GM23338 (cell line): ENCODE data around the gene RAP2A. TPM values are rescaled to one million over a fixed set of nuclear protein-coding genes. Genes with fewer than 3 reads are reported as not detected.

Experiments
- ATAC-seq: fragments of 200-7000 bp; cut with Tn5 transposase; 3 replicates; pipeline ENCODE4 v1.9.1; 2020
- DNase-seq: peaks from one replicate; pipeline ENCODE4 v3.0.0-alpha.2; 2015; ENCODE audit warnings: low spot score
- H2AFZ ChIP-seq: fragments of 200-600 bp; sonication (generic); 2 replicates; pipeline ENCODE4 v1.8.0; 2016; ENCODE audit warnings: antibody characterized with exemption, mild to moderate bottlenecking, moderate library complexity
- H3F3A ChIP-seq: fragments of 200-600 bp; sonication (generic); replicated peaks from 2 replicates; pipeline ENCODE4 v1.8.0; 2017; ENCODE audit warnings: antibody characterized with exemption, mixed run types, low read depth
- H3K27ac ChIP-seq: fragments of 200-600 bp; sonication (generic); 2 replicates; pipeline ENCODE4 v1.6.1; 2016; ENCODE audit warnings: low read depth
- H3K27me3 ChIP-seq: fragments of 200-600 bp; sonication (generic); 2 replicates; pipeline ENCODE4 v1.8.0; 2016; ENCODE audit warnings: mild to moderate bottlenecking, mixed run types, moderate library complexity; ENCODE audit not compliant: insufficient read depth
- H3K36me3 ChIP-seq: fragments of 200-600 bp; sonication (generic); 2 replicates; pipeline ENCODE4 v1.8.0; 2016; ENCODE audit warnings: mild to moderate bottlenecking; ENCODE audit not compliant: insufficient read depth
- H3K4me1 ChIP-seq: fragments of 200-600 bp; sonication (generic); 2 replicates; pipeline ENCODE4 v1.8.0; 2016; ENCODE audit warnings: mild to moderate bottlenecking, moderate library complexity; ENCODE audit not compliant: insufficient read depth
- H3K4me2 ChIP-seq: fragments of 200-600 bp; sonication (generic); 2 replicates; pipeline ENCODE4 v1.7.1; 2017; ENCODE audit warnings: mixed run types
- H3K4me3 ChIP-seq: fragments of 200-600 bp; sonication (generic); 2 replicates; pipeline ENCODE4 v1.6.1; 2016; ENCODE audit warnings: mixed run types
- H3K79me2 ChIP-seq: fragments of 200-600 bp; sonication (generic); replicated peaks from 2 replicates; pipeline ENCODE4 v1.8.0; 2017; ENCODE audit warnings: mild to moderate bottlenecking; ENCODE audit not compliant: insufficient read depth
- H3K9me2 ChIP-seq: fragments of 200-600 bp; sonication (generic); 2 replicates; pipeline ENCODE4 v1.8.0; 2017; ENCODE audit not compliant: insufficient read depth
- H4K20me1 ChIP-seq: fragments of 200-600 bp; sonication (generic); replicated peaks from 2 replicates; pipeline ENCODE4 v1.8.0; 2017; ENCODE audit warnings: mild to moderate bottlenecking; ENCODE audit not compliant: insufficient read depth
- H3K27ac Mint-ChIP-seq: 2 replicates; pipeline ENCODE4 v1.8.0; 2020; ENCODE audit warnings: inconsistent platforms, mild to moderate bottlenecking, moderate library complexity, mixed read lengths
- H3K27me3 Mint-ChIP-seq: 3 replicates; pipeline ENCODE4 v1.8.0; 2022; ENCODE audit warnings: low read depth, mild to moderate bottlenecking, moderate library complexity, mixed read lengths, inconsistent platforms; ENCODE audit not compliant: insufficient read depth, poor library complexity
- H3K36me3 Mint-ChIP-seq: 3 replicates; pipeline ENCODE4 v1.8.0; 2021; ENCODE audit warnings: low read depth, mild to moderate bottlenecking, inconsistent platforms, moderate library complexity, mixed read lengths
- H3K4me1 Mint-ChIP-seq: 3 replicates; pipeline ENCODE4 v1.8.0; 2020; ENCODE audit warnings: mild to moderate bottlenecking, inconsistent platforms, mixed read lengths
- H3K4me3 Mint-ChIP-seq: 3 replicates; pipeline ENCODE4 v1.8.0; 2021; ENCODE audit warnings: moderate library complexity, mild to moderate bottlenecking, inconsistent platforms, mixed read lengths
- H3K9me3 Mint-ChIP-seq: 3 replicates; pipeline ENCODE4 v1.8.0; 2020; ENCODE audit warnings: moderate library complexity, mild to moderate bottlenecking, inconsistent platforms, mixed read lengths
- CREB1 ChIP-seq: fragments of 250-450 bp; sonication (Bioruptor Pico); IDR thresholded peaks from 2 replicates; pipeline ENCODE4 v1.5.0; 2020; ENCODE audit warnings: low read depth, mild to moderate bottlenecking, moderate library complexity
- EZH2 ChIP-seq: fragments of 200-600 bp; sonication (generic); IDR thresholded peaks from one replicate; pipeline ENCODE4 v1.8.0; 2017; ENCODE audit warnings: antibody characterized with exemption, mild to moderate bottlenecking, low read depth; ENCODE audit not compliant: unreplicated experiment
- EZH2phosphoT487 ChIP-seq: fragments of 200-600 bp; sonication (generic); IDR thresholded peaks from one replicate; pipeline ENCODE4 v1.8.1; 2018; ENCODE audit warnings: antibody characterized with exemption; ENCODE audit not compliant: unreplicated experiment
- POLR2AphosphoS5 ChIP-seq: IDR thresholded peaks from 2 replicates; pipeline ENCODE4 v1.6.1; 2016; ENCODE audit warnings: antibody characterized with exemption, low read depth
- STAT1 ChIP-seq: IDR thresholded peaks from one replicate; pipeline ENCODE4 v1.6.1; 2016; ENCODE audit warnings: antibody characterized with exemption; ENCODE audit not compliant: unreplicated experiment
- polyA plus RNA-seq: library from polyadenylated mRNA; unstranded; fragments of >200 nt; fragmentation: Nextera tagmentation; extraction: Ambion mirVana; gene quantifications from 2 replicates; pipeline ENCODE4 v1.2.1, GENCODE V29; 2016
- total RNA-seq: library from RNA; depleted of rRNA; stranded (reverse); fragments of >200 nt; shearing (Covaris generic); gene quantifications from 2 replicates; pipeline ENCODE4 v1.2.3, GENCODE V29; 2014
- TF ChIP-seq, protein P1 (sequence below): fragments of 250-450 bp; sonication (Bioruptor Pico); IDR thresholded peaks from 2 replicates; pipeline ENCODE4 v1.5.0; 2020; ENCODE audit warnings: mild to moderate bottlenecking, moderate library complexity
- TF ChIP-seq, protein P2 (sequence below), 2 experiments: fragments of 200-600 bp in 1 of 2; sonication (generic) in 1 of 2; conservative IDR thresholded peaks; 2 replicates each; pipeline versions ENCODE4 v1.5.1 to v1.6.1; 2016 to 2017; ENCODE audit warnings: antibody characterized with exemption in 2 of 2, low read depth in 2 of 2, mild to moderate bottlenecking in 2 of 2, moderate library complexity in 1 of 2

RAP2A gene
- total and polyA plus RNA-seq, 2 experiments from 2014 or later: 10.4 to 35.3 TPM

DNA sequence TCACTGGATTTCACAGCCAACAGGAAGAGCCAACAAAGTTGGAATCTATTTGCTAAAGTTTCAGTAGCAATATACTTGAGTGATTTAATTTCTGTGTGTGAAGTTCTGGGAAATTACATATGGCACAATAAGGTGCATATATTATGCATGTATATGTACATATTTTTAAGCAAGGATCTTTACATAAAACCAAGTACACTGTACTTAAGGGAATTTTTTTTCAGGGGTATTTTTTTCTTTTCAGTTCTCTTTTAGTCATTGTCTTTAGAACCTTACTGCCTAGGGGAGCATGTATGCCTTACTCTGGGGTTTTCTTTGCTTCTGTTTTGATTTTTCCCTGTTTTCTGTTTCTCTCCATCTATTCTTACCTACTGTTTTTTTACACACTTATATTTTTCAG, 7.4 kb downstream of the RAP2A start (continued):
- TF ChIP-seq, protein P1, sequence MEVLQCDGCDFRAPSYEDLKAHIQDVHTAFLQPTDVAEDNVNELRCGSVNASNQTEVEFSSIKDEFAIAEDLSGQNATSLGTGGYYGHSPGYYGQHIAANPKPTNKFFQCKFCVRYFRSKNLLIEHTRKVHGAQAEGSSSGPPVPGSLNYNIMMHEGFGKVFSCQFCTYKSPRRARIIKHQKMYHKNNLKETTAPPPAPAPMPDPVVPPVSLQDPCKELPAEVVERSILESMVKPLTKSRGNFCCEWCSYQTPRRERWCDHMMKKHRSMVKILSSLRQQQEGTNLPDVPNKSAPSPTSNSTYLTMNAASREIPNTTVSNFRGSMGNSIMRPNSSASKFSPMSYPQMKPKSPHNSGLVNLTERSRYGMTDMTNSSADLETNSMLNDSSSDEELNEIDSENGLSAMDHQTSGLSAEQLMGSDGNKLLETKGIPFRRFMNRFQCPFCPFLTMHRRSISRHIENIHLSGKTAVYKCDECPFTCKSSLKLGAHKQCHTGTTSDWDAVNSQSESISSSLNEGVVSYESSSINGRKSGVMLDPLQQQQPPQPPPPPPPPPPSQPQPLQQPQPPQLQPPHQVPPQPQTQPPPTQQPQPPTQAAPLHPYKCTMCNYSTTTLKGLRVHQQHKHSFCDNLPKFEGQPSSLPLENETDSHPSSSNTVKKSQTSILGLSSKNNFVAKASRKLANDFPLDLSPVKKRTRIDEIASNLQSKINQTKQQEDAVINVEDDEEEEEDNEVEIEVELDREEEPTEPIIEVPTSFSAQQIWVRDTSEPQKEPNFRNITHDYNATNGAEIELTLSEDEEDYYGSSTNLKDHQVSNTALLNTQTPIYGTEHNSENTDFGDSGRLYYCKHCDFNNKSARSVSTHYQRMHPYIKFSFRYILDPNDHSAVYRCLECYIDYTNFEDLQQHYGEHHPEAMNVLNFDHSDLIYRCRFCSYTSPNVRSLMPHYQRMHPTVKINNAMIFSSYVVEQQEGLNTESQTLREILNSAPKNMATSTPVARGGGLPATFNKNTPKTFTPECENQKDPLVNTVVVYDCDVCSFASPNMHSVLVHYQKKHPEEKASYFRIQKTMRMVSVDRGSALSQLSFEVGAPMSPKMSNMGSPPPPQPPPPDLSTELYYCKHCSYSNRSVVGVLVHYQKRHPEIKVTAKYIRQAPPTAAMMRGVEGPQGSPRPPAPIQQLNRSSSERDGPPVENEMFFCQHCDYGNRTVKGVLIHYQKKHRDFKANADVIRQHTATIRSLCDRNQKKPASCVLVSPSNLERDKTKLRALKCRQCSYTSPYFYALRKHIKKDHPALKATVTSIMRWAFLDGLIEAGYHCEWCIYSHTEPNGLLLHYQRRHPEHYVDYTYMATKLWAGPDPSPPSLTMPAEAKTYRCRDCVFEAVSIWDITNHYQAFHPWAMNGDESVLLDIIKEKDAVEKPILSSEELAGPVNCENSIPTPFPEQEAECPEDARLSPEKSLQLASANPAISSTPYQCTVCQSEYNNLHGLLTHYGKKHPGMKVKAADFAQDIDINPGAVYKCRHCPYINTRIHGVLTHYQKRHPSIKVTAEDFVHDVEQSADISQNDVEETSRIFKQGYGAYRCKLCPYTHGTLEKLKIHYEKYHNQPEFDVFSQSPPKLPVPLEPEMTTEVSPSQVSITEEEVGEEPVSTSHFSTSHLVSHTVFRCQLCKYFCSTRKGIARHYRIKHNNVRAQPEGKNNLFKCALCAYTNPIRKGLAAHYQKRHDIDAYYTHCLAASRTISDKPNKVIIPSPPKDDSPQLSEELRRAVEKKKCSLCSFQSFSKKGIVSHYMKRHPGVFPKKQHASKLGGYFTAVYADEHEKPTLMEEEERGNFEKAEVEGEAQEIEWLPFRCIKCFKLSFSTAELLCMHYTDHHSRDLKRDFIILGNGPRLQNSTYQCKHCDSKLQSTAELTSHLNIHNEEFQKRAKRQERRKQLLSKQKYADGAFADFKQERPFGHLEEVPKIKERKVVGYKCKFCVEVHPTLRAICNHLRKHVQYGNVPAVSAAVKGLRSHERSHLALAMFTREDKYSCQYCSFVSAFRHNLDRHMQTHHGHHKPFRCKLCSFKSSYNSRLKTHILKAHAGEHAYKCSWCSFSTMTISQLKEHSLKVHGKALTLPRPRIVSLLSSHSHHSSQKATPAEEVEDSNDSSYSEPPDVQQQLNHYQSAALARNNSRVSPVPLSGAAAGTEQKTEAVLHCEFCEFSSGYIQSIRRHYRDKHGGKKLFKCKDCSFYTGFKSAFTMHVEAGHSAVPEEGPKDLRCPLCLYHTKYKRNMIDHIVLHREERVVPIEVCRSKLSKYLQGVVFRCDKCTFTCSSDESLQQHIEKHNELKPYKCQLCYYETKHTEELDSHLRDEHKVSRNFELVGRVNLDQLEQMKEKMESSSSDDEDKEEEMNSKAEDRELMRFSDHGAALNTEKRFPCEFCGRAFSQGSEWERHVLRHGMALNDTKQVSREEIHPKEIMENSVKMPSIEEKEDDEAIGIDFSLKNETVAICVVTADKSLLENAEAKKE (CRISPR knock-in tag): no peak
- TF ChIP-seq, protein P2, sequence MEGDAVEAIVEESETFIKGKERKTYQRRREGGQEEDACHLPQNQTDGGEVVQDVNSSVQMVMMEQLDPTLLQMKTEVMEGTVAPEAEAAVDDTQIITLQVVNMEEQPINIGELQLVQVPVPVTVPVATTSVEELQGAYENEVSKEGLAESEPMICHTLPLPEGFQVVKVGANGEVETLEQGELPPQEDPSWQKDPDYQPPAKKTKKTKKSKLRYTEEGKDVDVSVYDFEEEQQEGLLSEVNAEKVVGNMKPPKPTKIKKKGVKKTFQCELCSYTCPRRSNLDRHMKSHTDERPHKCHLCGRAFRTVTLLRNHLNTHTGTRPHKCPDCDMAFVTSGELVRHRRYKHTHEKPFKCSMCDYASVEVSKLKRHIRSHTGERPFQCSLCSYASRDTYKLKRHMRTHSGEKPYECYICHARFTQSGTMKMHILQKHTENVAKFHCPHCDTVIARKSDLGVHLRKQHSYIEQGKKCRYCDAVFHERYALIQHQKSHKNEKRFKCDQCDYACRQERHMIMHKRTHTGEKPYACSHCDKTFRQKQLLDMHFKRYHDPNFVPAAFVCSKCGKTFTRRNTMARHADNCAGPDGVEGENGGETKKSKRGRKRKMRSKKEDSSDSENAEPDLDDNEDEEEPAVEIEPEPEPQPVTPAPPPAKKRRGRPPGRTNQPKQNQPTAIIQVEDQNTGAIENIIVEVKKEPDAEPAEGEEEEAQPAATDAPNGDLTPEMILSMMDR (conservative IDR thresholded peaks at IDR 0.05; ENCODE audit: low read depth in 2 of 2): no peak

DNA sequence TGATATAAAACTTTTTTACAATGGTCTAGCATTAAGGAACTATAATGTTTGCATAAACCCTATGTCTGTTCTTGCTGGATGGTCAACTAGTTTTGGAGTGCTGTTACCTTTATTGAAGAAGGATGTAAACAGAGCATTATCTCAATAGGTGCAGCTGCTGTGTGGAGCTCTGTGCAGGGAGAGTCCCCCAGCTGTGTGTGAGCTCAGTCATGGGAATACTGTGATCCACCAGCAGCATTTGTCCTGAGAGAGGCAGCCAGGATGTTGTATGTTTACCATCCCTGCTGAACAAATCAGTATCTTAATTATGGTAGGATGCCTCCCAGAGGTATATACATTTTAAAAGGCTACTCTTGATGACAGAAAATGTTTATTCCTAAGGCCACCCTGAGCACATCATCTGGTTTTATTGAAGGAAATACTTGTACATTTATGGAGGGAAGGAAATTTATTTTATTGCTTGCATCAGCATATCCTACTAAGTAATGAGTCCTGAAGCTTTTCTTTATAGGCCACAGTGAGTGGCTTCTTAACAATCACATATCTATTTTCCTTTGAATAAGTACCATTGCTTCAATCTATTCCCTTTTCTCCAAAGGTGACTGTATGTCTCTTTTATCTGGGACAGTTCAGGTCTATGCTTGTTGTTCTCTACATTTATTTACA, 11.7 kb downstream of the RAP2A start:
- Mint-ChIP-seq H3K27me3 (no peaks in the 10 kb centered on the region), H3K36me3 (no peaks in the 10 kb centered on the region), H3K9me3 (no peaks in the 10 kb centered on the region), H3K4me1 (peaks cover 18% of the 10 kb centered on the region), H3K4me3 (no peak overlapping the region), H3K27ac (no peak overlapping the region)
- no peak overlapping the region for H2AFZ ChIP-seq
- peaks cover 65% of the 10 kb centered on the region for H3K79me2 ChIP-seq
- H3K27ac ChIP-seq: no peak overlapping the region
- DNase-seq: no peak
- no peaks in the 10 kb centered on the region for H3F3A ChIP-seq
- H3K4me2 ChIP-seq: no peak overlapping the region
- H3K36me3 ChIP-seq: no peaks in the 10 kb centered on the region
- no peak for ATAC-seq
- no peaks in the 10 kb centered on the region for H3K27me3 ChIP-seq
- H4K20me1 ChIP-seq: peaks cover 6% of the 10 kb centered on the region; the same call in 1 of the 2 replicates
- TF ChIP-seq STAT1: no peak
- TF ChIP-seq, protein P2 (conservative IDR thresholded peaks at IDR 0.05; ENCODE audit: low read depth in 2 of 2): no peak
- TF ChIP-seq CREB1 (CRISPR knock-in tag): no peak
- no peak for TF ChIP-seq POLR2AphosphoS5
- TF ChIP-seq EZH2phosphoT487: no peak
- no peak for TF ChIP-seq EZH2
- H3K9me2 ChIP-seq: no peaks in the 10 kb centered on the region
- peaks cover 9% of the 10 kb centered on the region; the same call in 1 of the 2 replicates for H3K4me1 ChIP-seq
- no peak overlapping the region for H3K4me3 ChIP-seq
